GM18526 (cell line): ENCODE data around the gene ABAT.

Experiments used
- POLR2A ChIP-seq: IDR thresholded peaks from 3 replicates; pipeline ENCODE4 v1.6.1; 2011; ENCODE audit not compliant: insufficient read length; ENCODE audit errors: extremely low read depth

Gene ABAT

DNA sequence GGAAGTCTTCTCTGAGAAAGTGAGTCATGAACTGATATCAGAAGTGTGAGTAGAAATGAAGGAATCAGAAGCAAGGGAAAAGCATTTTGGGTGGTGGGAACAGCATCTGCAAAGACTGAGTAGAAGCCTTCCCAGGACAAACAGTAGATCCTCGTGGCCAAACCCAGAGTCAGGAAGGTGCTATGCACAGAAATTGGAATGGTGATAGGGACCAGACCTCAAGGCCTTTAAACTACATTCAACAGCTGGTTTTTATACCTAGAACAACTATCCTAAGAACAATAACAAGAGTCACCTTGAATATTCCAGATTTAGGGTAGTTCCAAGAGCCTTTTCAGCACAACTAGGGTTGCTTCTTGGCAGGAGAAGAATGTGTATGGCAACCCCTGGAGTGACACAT lies 15.3 kb downstream of the ABAT start:
- no peak for TF ChIP-seq POLR2A

DNA sequence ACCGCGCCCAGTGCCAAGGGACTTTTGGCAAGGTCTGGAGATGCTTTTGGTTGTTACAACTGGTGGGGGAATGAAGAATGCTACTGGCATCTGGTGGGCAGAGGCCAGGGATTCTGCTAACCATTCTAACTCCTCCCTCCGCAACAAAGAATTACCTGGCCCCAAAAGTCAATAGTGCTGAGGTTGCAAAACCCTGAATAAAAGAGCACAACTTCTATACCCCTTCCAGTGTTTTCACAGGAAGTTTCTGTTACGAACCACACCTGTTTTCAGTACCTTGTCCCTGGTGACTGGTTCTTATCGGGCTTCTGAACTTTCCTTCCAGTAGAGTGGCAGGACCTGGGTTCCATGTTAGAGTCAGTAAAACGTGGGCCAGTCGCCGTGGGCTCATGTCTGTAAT lies 17.3 kb downstream of the ABAT start:
- TF ChIP-seq POLR2A: no peak

DNA sequence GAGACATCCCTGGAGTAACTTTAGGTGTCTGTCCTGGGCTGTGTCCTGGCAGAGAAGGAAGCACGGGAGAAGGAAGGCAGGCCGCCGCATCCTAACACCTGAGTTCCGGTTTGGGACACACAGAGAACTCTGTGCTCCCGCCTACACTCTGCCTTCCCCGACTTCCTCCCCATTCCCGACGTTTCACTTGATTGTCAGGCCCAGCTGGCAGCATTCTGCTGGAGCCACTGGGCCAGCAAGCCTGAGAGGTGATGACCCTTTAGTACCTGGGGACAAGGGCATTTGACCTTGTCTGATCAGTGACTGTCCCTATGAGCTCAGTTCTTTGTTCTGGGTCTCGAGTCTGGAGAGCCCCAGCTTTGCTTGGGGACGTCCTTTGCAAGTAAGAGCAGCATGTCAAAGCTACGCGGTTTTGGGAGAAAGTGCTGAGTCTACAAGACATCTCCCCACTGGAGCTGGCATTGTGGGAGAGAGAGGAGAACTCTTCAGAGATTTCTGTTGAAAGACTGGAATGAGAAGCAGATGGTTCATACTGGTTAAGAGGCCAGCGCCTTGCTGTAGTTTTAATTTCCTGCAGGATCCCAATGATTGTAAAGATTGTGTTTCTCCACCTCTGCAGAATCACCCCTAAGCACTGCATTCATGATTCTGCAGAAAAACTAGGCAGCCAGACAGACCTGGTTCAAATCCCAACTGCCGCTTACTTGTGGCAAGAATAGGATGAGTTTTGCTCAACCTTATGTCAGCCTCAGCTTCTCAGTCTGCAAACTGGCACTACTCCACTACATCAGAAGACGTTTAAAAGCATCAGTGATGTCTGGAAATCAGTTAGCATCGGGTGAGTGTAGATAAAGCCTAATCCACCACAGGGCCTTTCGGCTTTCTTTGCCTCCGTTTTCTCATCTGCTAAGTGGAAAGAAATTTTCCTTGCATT lies 20.6 kb downstream of the ABAT start:
- TF ChIP-seq POLR2A: no peak

DNA sequence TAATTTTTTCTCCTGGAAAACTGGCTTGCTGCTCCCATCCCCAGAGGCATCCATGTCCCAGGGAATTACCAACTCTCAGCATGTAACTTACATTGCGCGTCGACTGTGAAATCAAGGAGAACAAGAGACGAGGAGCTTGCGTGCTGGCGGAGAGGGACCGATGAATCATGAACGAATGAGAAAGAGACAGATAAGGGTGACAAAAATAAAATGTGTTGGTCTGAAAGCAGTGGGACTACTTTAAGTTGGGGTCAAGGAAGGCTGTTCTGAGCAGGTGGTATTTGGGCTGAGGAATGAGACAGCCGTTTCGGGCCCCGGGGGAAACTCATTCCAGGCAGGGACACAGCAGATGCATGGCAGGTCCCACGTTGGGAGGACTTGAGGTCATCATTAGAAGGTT lies 22.5 kb downstream of the ABAT start:
- TF ChIP-seq POLR2A: no peak

DNA sequence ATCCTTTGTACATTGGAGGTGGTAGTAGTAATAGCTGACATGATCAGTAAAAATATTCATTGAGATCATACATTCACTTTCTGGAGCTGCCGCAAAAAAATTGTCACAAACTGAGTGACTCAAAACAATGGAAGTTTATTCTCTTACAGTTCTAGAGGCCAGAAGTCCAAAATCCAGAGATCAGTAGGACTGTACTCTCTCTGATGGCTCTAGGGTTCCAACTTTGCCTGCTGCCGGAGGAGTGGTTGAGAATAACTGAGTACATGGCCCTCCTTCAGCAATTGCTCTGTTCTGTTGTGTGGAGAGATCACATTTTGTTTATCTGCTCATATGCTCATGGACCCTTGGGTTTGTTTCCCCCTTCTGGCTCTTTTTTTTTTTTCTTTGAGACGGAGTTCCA lies 23.5 kb downstream of the ABAT start:
- TF ChIP-seq POLR2A: no peak

DNA sequence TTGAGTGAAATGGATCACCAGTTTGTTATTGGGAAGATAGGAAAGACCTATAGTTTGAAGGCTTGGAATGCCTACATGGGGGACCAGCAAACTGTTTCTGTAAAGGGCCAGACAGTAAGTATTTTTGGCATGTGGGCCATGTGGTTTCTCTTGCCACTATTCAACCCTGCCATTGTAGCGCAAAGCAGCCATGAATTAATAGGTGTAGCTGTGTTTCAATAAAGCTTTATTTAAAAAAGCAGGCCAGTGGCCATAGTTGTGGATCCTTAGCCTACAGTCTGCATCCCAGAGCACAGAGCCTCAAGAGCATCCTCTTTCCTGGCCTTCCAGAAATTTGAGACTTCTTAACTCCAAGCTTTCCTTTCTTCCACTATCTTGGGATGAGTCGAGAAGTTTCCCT lies 29.3 kb downstream of the ABAT start:
- no peak for TF ChIP-seq POLR2A

DNA sequence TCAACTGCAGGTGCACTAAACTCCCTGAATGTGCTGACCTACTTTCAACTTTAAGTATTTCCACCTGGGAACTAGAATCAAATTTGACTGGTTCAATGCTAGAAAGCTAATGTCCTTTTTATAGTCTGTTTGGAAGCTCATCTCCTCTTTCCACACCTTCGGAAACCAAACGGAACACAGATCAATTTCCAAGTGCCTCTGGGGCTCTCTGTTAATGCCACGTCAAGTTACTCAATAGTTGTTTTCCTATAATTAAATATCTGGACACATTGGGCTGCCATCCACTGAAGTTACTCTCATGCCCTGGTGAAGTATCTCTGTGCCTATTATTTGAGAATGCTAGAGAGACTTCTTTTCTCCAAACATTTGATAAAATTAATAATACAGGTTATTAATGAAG lies 29.7 kb downstream of the ABAT start:
- TF ChIP-seq POLR2A: no peak

DNA sequence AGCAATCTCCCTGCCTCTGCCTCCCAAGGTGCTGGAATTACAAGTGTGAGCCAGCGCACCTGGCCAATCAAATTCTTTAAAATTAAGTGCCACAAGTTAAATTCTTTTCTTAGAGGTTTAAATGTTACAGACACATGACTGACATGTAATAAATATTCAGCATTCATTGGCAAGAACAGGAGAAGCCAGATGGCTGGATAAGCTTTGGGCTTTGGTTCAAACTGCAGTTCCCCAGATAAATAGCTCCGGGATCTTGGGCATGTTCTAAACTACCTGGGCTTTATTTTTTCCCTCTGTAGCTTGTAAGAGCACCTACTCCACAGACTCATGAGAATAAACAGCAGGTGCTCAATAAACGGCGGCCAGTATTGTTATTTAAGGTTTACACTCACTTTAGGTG lies 34.1 kb downstream of the ABAT start:
- TF ChIP-seq POLR2A: no peak

DNA sequence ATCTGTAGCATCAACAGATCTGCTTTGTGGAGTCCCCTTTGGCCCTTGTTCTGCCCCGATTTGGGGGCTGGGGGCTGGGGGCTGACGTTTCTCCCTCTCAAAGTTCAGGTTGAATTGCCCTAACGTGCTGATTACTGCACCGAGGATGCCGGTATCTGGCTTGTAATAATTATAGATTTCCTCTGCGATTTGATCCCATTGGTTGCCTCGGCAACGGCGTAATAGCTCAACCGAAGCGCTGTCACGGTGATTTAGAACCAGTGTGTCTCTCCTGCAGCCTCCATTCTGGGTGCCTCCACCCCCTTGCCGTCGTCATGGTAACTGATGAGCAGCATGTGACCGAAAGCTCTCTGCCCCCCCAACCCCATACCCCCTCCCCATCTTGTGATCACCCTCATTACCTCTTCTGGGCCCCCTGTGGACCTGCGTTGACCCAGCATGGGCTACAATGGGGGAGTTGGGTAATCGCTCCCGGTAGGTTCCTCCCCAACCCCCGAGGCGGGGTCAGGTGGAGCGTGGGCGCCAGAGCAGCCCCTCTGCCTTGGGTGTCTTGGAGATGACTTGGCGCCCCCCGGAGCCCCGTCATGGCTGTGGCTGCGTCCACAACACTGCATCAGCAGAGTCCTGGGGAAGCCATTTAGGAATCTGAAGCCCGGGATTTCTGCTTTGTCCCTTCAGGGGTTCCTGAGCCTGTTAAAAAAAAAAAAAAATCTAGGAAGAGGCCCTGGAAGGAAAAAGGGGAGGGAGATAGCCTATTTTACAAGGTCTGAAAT lies 38.4 kb downstream of the ABAT start:
- TF ChIP-seq POLR2A: no peak

DNA sequence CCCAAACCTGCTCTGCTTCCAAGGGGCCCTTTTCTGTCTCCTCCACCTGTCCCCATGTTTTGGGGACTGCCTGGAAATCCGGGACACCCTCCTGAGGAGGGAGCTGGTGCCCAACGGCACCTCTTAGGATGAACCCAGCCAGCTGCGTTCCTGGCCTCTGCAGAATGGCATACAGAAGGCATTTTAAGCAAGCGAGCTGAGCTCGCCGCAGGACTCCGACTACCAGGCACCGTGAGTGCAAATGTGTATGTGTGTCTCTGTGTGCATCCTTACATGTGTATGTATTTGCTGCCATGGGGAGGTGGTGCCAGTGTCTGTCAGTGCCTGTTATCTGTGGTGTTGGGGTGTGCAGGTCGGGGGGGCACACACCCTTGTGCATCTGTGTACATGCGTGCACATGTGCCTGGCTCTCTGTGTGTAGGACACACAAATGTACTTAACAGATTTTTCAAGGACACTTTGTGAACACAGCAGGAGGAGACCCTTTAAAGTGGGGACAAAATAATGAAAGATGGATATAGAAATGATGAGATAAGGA lies 39.3 kb downstream of the ABAT start:
- TF ChIP-seq POLR2A: no peak

DNA sequence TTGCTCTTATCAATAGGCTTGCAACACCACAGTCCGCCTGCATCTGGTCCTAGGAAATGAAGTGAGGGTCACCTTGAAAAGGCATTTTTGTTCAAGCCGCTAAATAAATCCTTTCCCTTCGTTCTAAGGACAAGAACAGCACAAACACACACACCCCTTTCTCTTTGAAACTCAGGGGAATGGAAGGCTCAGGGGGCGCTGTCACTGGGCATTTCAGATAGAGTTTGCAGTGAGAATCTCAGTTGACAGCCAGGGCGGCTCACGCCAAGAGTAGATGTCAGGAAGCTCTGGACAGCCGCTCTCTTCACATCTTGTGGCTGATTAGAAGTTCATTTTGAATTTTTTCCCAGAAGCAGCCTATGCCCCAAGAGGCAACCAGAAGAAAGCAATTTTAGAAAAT lies 39.8 kb downstream of the ABAT start:
- TF ChIP-seq POLR2A: no peak

DNA sequence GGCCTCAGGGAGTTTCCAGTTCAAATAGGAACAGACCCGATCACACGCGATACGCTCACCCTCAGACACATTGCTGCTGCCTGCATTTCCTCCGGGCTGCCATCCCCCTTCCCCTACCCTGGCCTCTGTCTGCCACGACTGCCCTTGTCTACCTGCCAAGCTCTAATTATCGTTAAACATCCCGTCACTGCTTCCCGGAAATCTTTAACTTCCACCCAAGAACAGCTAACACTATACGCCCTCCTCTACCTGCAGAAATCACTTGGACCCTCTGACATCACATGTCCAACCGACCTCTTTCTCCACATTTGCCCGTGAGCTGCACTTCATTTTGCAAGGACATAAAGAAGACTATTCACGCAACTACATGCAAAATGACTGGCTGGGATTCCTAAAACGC lies 40.4 kb downstream of the ABAT start:
- TF ChIP-seq POLR2A: no peak

DNA sequence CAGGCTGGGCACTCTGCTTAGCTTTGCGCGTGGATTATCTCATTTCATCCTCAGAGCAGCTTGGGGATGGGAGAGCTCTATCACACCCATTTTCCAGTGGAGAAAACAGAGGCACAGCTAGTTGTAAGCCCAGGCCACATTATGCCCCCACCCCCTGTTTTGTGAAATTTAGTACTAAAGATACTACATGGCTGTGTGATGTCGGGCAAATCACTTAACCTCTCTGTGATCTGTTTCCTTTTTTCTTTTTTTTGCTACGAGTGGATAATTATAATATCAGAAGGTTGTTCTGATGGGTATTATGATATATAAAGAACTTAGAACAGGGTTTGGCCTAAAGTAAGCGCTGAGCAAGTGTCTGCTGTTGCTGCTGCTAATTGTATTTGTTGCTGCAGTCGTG lies 41.6 kb downstream of the ABAT start:
- TF ChIP-seq POLR2A: no peak

DNA sequence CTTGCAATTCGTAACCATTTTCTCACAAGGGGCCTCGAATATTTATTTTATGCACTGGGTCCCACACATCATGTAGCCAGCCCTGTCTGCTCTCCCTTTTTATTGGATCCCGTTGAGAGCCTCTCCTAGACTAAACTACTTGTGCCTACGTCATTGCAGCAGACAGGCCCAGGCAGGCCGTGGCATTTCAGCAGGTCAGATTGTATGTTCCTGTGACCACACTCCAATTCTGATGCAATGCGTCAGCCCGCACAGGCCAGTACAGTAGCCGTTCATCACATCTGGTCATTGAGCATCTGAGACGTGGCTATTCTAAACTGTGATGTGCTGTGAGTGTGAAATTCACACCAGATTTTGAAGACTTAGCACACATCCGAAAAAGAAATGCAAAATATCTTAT lies 42.2 kb downstream of the ABAT start:
- TF ChIP-seq POLR2A: no peak

DNA sequence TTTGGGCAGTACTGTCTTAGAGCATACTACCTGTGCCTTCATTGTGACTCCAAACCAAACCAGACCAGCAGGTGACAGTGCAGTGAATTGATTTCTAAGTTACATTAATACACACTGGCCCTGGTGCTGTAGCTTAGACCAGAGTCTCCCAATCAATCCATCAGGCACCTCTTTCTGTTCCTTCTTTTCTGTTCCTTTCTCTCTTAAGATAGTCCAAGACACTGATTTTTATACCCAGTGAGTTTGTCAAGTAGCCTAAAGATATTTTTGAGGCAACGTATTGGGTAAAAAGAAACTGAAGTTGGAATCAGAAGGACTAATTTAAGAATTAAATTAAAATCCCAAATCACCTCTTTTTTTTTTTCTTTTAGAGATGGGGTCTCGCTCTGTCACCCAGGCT lies 43.1 kb downstream of the ABAT start:
- no peak for TF ChIP-seq POLR2A

DNA sequence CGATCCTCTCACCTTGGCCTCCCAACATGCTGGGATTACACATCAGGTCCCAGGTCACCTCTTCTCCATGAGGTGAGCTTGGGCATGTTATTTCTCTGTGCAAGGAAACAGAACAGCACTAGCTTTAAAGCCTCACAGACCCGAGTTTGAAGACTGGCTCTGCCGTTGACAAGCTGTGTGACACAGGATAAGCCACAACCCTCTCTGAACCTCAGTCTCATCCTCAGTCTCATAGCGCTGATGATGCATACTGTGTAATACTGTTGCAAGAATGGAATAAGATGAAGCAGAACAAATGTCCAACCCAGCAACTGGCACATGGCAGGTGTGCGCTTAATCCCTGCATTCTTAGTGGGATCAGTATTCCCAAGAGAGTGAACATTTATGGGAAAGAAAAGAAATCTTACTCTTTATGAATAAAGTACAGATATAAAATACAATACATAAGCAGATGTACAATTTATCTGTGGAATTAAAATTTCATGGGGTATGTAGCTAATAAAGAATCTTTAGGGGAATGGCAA lies 43.5 kb downstream of the ABAT start:
- TF ChIP-seq POLR2A: no peak
